Liver (tissue), 9 donors: Measurements from ENCODE around the gene ATP10A. TPM values are rescaled to one million over a fixed set of nuclear protein-coding genes. Genes with fewer than 3 reads are reported as not detected.

Experiments used
- DNase-seq: peaks from one replicate; pipeline ENCODE4 v3.0.0-alpha.2; 2017; ENCODE audit warnings: low spot score
- H3K27ac ChIP-seq, 2 donors: one replicate each; pipeline ENCODE4 v1.7.0; 2013; ENCODE audit warnings: inconsistent platforms in 2 of 2, low read length in 2 of 2, control low read depth in 1 of 2, low read depth in 1 of 2, mild to moderate bottlenecking in 1 of 2
- H3K27me3 ChIP-seq, 4 donors: one replicate each; pipeline versions ENCODE4 v1.6.1 to v1.7.0; 2013; ENCODE audit warnings: low read length in 3 of 4, inconsistent platforms in 1 of 4, mild to moderate bottlenecking in 1 of 4, moderate library complexity in 1 of 4; ENCODE audit not compliant: control insufficient read depth in 4 of 4, insufficient read depth in 4 of 4
- H3K36me3 ChIP-seq, 4 donors: one replicate each; pipeline versions ENCODE4 v1.6.1 to v1.7.0; 2013; ENCODE audit warnings: low read length in 3 of 4, mild to moderate bottlenecking in 3 of 4, low read depth in 1 of 4, moderate library complexity in 1 of 4; ENCODE audit not compliant: control insufficient read depth in 4 of 4, insufficient read depth in 3 of 4
- H3K4me1 ChIP-seq, 4 donors: one replicate each; pipeline versions ENCODE4 v1.6.1 to v1.7.0; 2013; ENCODE audit warnings: low read length in 3 of 4, mild to moderate bottlenecking in 3 of 4, moderate library complexity in 1 of 4; ENCODE audit not compliant: control insufficient read depth in 4 of 4, insufficient read depth in 4 of 4
- H3K4me3 ChIP-seq, 3 donors: one replicate each; pipeline versions ENCODE4 v1.6.1 to v1.7.0; 2013; ENCODE audit warnings: low read length in 3 of 3, control low read depth in 1 of 3, low read depth in 1 of 3, mild to moderate bottlenecking in 1 of 3
- H3K9ac ChIP-seq, 2 donors: one replicate each; pipeline ENCODE4 v1.7.0; 2013; ENCODE audit warnings: low read length in 2 of 2, mild to moderate bottlenecking in 2 of 2, moderate library complexity in 2 of 2, control low read depth in 1 of 2, low read depth in 1 of 2
- H3K9me3 ChIP-seq, 4 donors: one replicate each; pipeline versions ENCODE4 v1.6.1 to v1.7.0; 2013; ENCODE audit warnings: low read length in 3 of 4; ENCODE audit not compliant: control insufficient read depth in 4 of 4
- ATF3 ChIP-seq: IDR thresholded peaks from 2 replicates; pipeline ENCODE4 v1.6.1; 2016; ENCODE audit warnings: antibody characterized with exemption
- CTCF ChIP-seq: fragments of 150-350 bp; IDR thresholded peaks from 2 replicates; pipeline ENCODE4 v1.5.1; 2017; ENCODE audit warnings: improper control_type of control experiment, low read depth, low read length; ENCODE audit not compliant: missing input control
- EGR1 ChIP-seq, 2 donors: IDR thresholded peaks; 2 replicates each; pipeline ENCODE4 v1.6.1; 2016 to 2018; ENCODE audit warnings: antibody characterized with exemption in 2 of 2, low read depth in 2 of 2
- FOXA1 ChIP-seq: IDR thresholded peaks from 2 replicates; pipeline ENCODE4 v1.6.1; 2016; ENCODE audit warnings: antibody characterized with exemption
- FOXA2 ChIP-seq: IDR thresholded peaks from 2 replicates; pipeline ENCODE4 v1.6.1; 2016; ENCODE audit warnings: antibody characterized with exemption
- HNF4A ChIP-seq, 2 donors: conservative IDR thresholded peaks; 2 replicates each; pipeline ENCODE4 v1.6.1; 2016; ENCODE audit warnings: antibody characterized with exemption in 2 of 2, mild to moderate bottlenecking in 2 of 2
- HNF4G ChIP-seq: IDR thresholded peaks from 2 replicates; pipeline ENCODE4 v1.6.1; 2016; ENCODE audit warnings: antibody characterized with exemption
- JUND ChIP-seq, 2 donors: IDR thresholded peaks; 2 replicates each; pipeline ENCODE4 v1.6.1; 2016; ENCODE audit warnings: antibody characterized with exemption in 2 of 2
- MAX ChIP-seq: IDR thresholded peaks from 2 replicates; pipeline ENCODE4 v1.6.1; 2016; ENCODE audit warnings: antibody characterized with exemption
- NR2F2 ChIP-seq: IDR thresholded peaks from 2 replicates; pipeline ENCODE4 v1.6.1; 2016; ENCODE audit warnings: antibody characterized with exemption
- RAD21 ChIP-seq, 2 donors: IDR thresholded peaks; 2 replicates each; pipeline ENCODE4 v1.6.1; 2016; ENCODE audit warnings: antibody characterized with exemption in 2 of 2, mild to moderate bottlenecking in 2 of 2
- REST ChIP-seq: IDR thresholded peaks from 2 replicates; pipeline ENCODE4 v1.6.1; 2016; ENCODE audit warnings: antibody characterized with exemption, mild to moderate bottlenecking
- RXRA ChIP-seq, 2 donors: IDR thresholded peaks; 2 replicates each; pipeline ENCODE4 v1.6.1; 2017 to 2018; ENCODE audit warnings: antibody characterized with exemption in 2 of 2, mild to moderate bottlenecking in 1 of 2
- SP1 ChIP-seq: IDR thresholded peaks from 2 replicates; pipeline ENCODE4 v1.6.1; 2018; ENCODE audit warnings: antibody characterized with exemption, mild to moderate bottlenecking
- TAF1 ChIP-seq: conservative IDR thresholded peaks from 2 replicates; pipeline ENCODE4 v1.6.1; 2016; ENCODE audit warnings: antibody characterized with exemption, mild to moderate bottlenecking
- YY1 ChIP-seq: IDR thresholded peaks from 2 replicates; pipeline ENCODE4 v1.6.1; 2016; ENCODE audit warnings: antibody characterized with exemption, mild to moderate bottlenecking
- ZBTB33 ChIP-seq: IDR thresholded peaks from 2 replicates; pipeline ENCODE4 v1.6.1; 2016; ENCODE audit warnings: antibody characterized with exemption
- whole genome bisulfite sequencing: extraction: QIAGEN DNeasy Blood & Tissue Kit; methylation state at CpG from one replicate; pipeline ENCODE4 v1.1.7; 2013; 5-methylcytosine and 5-hydroxymethylcytosine counted together
- polyA plus RNA-seq, 2 donors: library from polyadenylated mRNA; stranded (reverse) in 1 of 2; unstranded in 1 of 2; fragments of 200-250 nt in 1 of 2; fragments of >200 nt in 1 of 2; fragmentation: Nextera tagmentation in 1 of 2; extraction: Ambion mirVana in 1 of 2; gene quantifications; one replicate each; pipeline versions ENCODE4 v1.2.1 to v1.2.3, GENCODE V29; 2013 to 2015
- total RNA-seq, 2 donors: library from RNA; depleted of rRNA; stranded (reverse); fragments of >200 nt; gene quantifications; one replicate each; pipeline ENCODE4 v1.2.3, GENCODE V29; 2014
- donor health status: healthy.
- donor health status: healthy.
- donor health status: healthy.
- donor health status: healthy.
- donor health status: healthy.

ATP10A gene
- total and polyA plus RNA-seq, 4 donors = 0.22 to 1.8 (median 0.39) TPM

GRCh38 chr15:25844981-25845680 lies 18.0 kb downstream of the ATP10A start:
- no peaks in the 10 kb centered on the region for H3K27me3 ChIP-seq
- no peaks in the 10 kb centered on the region for H3K4me1 ChIP-seq
- H3K9me3 ChIP-seq = no peaks in the 10 kb centered on the region
- H3K27ac ChIP-seq = no peak overlapping the region
- no peak for TF ChIP-seq HNF4A (conservative IDR thresholded peaks at IDR 0.05)
- TF ChIP-seq SP1 = no peak
- no peak for TF ChIP-seq JUND (IDR thresholded peaks at IDR 0.05)
- TF ChIP-seq ATF3 = no peak
- TF ChIP-seq REST = no peak
- no peak for TF ChIP-seq RXRA (IDR thresholded peaks at IDR 0.05)
- no peak for TF ChIP-seq TAF1
- TF ChIP-seq HNF4G = no peak
- no peak for TF ChIP-seq MAX
- TF ChIP-seq CTCF = no peak
- TF ChIP-seq FOXA1 = no peak
- TF ChIP-seq EGR1 (IDR thresholded peaks at IDR 0.05; ENCODE audit: low read depth in 2 of 2) = no peak
- no peak for TF ChIP-seq YY1
- TF ChIP-seq ZBTB33 = no peak
- no peak for TF ChIP-seq FOXA2
- TF ChIP-seq RAD21 (IDR thresholded peaks at IDR 0.05) = no peak
- TF ChIP-seq NR2F2 = no peak
- H3K36me3 ChIP-seq = no peaks in the 10 kb centered on the region
- H3K4me3 ChIP-seq = no peak overlapping the region
- H3K9ac ChIP-seq = no peak overlapping the region
- 63% methylated on average over 14 of the region's 14 CpGs for WGBS
- DNase-seq = no peak
